ENCODE data around the gene CRACDL. TPM values are rescaled to one million over a fixed set of nuclear protein-coding genes. Genes with fewer than 3 reads are reported as not detected.

CRACDL gene
- total and polyA plus RNA-seq, 2 of the 13 experiments (the other 11 are each of a cell fraction or from before 2014, with no cell fraction given) = 0.15 to 0.26 TPM

- no peak for TF ChIP-seq USF2 (IDR thresholded peaks at IDR 0.05; ENCODE audit: low read depth, low read length)
- no peak for TF ChIP-seq USF2 (CRISPR knock-in tag; IDR thresholded peaks at IDR 0.05; ENCODE audit: borderline replicate concordance)
- no peak for TF ChIP-seq GTF3A (CRISPR knock-in tag; conservative IDR thresholded peaks at IDR 0.05)
- TF ChIP-seq ZBTB34 (CRISPR knock-in tag; IDR thresholded peaks at IDR 0.05) = no peak
- no peak for TF ChIP-seq ZNF672 (CRISPR knock-in tag; IDR thresholded peaks at IDR 0.05)
- no peak for TF ChIP-seq ZNF841 (CRISPR knock-in tag; IDR thresholded peaks at IDR 0.05; ENCODE audit: borderline replicate concordance)
Measured at GRCh38 chr2:98867539-98868309, 68.3 kb downstream of the CRACDL start (continued).

GRCh38 chr2:98866033-98866432 is 70.0 kb downstream of the CRACDL start:
- in situ Hi-C loops (cut with HindIII; ENCODE audit: extremely low pct_ligation_motif_present, low pct_unique_long_range_greater_than_20kb) = no loop called here
- no peak overlapping the region for H2AFZ ChIP-seq (ENCODE audit: low read length)
- peaks cover 27% of the 10 kb centered on the region for H3K4me1 ChIP-seq (ENCODE audit: insufficient read depth, low read length)
- FAIRE-seq = no peak
- H3K4me3 ChIP-seq (replicated peaks in 1 of 3; ENCODE audit: insufficient read depth in 1 of 3, low read depth in 2 of 3, low read length in 3 of 3) = no peak overlapping the region
- H3K36me3 ChIP-seq (replicated peaks in 1 of 2; ENCODE audit: control insufficient read depth in 1 of 2, insufficient read depth in 2 of 2, low read length in 2 of 2) = no peaks in the 10 kb centered on the region
- 48% methylated on average over 3 of the region's 3 CpGs for WGBS (ENCODE audit: low lambda C conversion rate)
- peaks cover 1 to 10% of the 10 kb centered on the region in 2 experiments; a peak in 2 of 5 replicates for H3K27me3 ChIP-seq (ENCODE audit: control insufficient read depth in 1 of 2, insufficient read depth in 2 of 2, low read length in 2 of 2)
- no peak overlapping the region for H3K27ac ChIP-seq (ENCODE audit: extremely low read length, insufficient read depth, low read length)
- H3K79me2 ChIP-seq (ENCODE audit: insufficient read depth, low read length) = no peaks in the 10 kb centered on the region
- intact Hi-C loops (cut with micrococcal nuclease; ENCODE audit: unreplicated experiment) = no loop called here
- no peak for DNase-seq (ENCODE audit: low spot score)
- H3K4me2 ChIP-seq (ENCODE audit: low read depth, low read length) = no peak overlapping the region
- H3K9ac ChIP-seq (ENCODE audit: insufficient read depth, low read depth, low read length) = no peak overlapping the region
- CTCF ChIA-PET (ENCODE audit: low intra/inter-chr PET ratio, low total read pairs) = no interaction called here
- no peak for TF ChIP-seq RNF219 (CRISPR knock-in tag; IDR thresholded peaks at IDR 0.05)
- TF ChIP-seq KDM6A (CRISPR knock-in tag; IDR thresholded peaks at IDR 0.05; ENCODE audit: low read depth) = no peak
- no peak for TF ChIP-seq ZNF501 (CRISPR knock-in tag; IDR thresholded peaks at IDR 0.05)
- no peak for TF ChIP-seq LBX2 (CRISPR knock-in tag; IDR thresholded peaks at IDR 0.05; ENCODE audit: borderline replicate concordance)
- TF ChIP-seq ZNF10 (CRISPR knock-in tag; IDR thresholded peaks at IDR 0.05; ENCODE audit: borderline replicate concordance, low read depth) = no peak
- no peak for TF ChIP-seq ZNF878 (CRISPR knock-in tag; IDR thresholded peaks at IDR 0.05)
- TF ChIP-seq ZNF766 (CRISPR knock-in tag; IDR thresholded peaks at IDR 0.05; ENCODE audit: borderline replicate concordance) = no peak
- no peak for TF ChIP-seq BRD4 (CRISPR knock-in tag; IDR thresholded peaks at IDR 0.05)
- no peak for ATAC-seq
- no peaks in the 10 kb centered on the region for H4K20me1 ChIP-seq (ENCODE audit: insufficient read depth, low read length)
- POLR2A ChIA-PET = no interaction called here
- no TSS peak for BruUV-seq (replicated peaks)
- no peaks in the 10 kb centered on the region for H3K9me3 ChIP-seq (ENCODE audit: low read length)
